Karpas-422 (cell line): ENCODE results near the gene GLT6D1. TPM values are rescaled to one million over a fixed set of nuclear protein-coding genes. Genes with fewer than 3 reads are reported as not detected.

Source experiments
- DNase-seq: peaks from one replicate; pipeline ENCODE4 v3.0.0-alpha.2; 2015
- H2AFZ ChIP-seq: fragments of 200-600 bp; sonication (generic); 2 replicates; pipeline ENCODE4 v1.6.1; 2014; ENCODE audit warnings: antibody characterized with exemption, low read length, mixed read lengths
- H3K27ac ChIP-seq: fragments of 200-600 bp; sonication (generic); 2 replicates; pipeline ENCODE4 v1.5.1; 2014; ENCODE audit warnings: mild to moderate bottlenecking, low read length, moderate library complexity
- H3K27me3 ChIP-seq: fragments of 200-600 bp; sonication (generic); 2 replicates; pipeline ENCODE4 v1.6.1; 2014; ENCODE audit warnings: low read length, mixed read lengths
- H3K36me3 ChIP-seq: fragments of 200-600 bp; sonication (generic); 2 replicates; pipeline ENCODE4 v1.6.1; 2014; ENCODE audit warnings: low read length, mixed read lengths; ENCODE audit not compliant: insufficient read depth
- H3K4me1 ChIP-seq: fragments of 200-600 bp; sonication (generic); 2 replicates; pipeline ENCODE4 v1.6.1; 2014; ENCODE audit warnings: mild to moderate bottlenecking, low read length, mixed read lengths
- H3K4me2 ChIP-seq: fragments of 200-600 bp; sonication (generic); 2 replicates; pipeline ENCODE4 v1.6.1; 2014; ENCODE audit warnings: low read length, low read depth, mild to moderate bottlenecking; ENCODE audit not compliant: poor library complexity, severe bottlenecking
- H3K4me3 ChIP-seq: fragments of 200-600 bp; sonication (generic); 2 replicates; pipeline ENCODE4 v1.5.1; 2014; ENCODE audit warnings: mild to moderate bottlenecking, antibody characterized with exemption, low read length, mixed read lengths
- H3K79me2 ChIP-seq: fragments of 200-600 bp; sonication (generic); 2 replicates; pipeline ENCODE4 v1.6.1; 2014; ENCODE audit warnings: mild to moderate bottlenecking, low read length, mixed read lengths
- H3K9ac ChIP-seq: fragments of 200-600 bp; sonication (generic); 2 replicates; pipeline ENCODE4 v1.6.0; 2014; ENCODE audit warnings: low read length
- H3K9me2 ChIP-seq: fragments of 200-600 bp; sonication (generic), shearing (Covaris generic); replicated peaks from 2 replicates; pipeline ENCODE4 v1.6.0; 2014; ENCODE audit warnings: mild to moderate bottlenecking, low read length, moderate library complexity; ENCODE audit not compliant: insufficient read depth
- H3K9me3 ChIP-seq: fragments of 300-700, 200-600 bp; sonication (generic); 2 replicates; pipeline ENCODE4 v1.6.1; 2014; ENCODE audit warnings: low read length, mixed read lengths
- H4K20me1 ChIP-seq: fragments of 200-600 bp; sonication (generic); 2 replicates; pipeline ENCODE4 v1.6.1; 2014; ENCODE audit warnings: mild to moderate bottlenecking, antibody characterized with exemption, low read length, low read depth; ENCODE audit not compliant: insufficient read depth
- total RNA-seq: library from RNA; depleted of rRNA; stranded (reverse); fragments of >200 nt; shearing (Covaris generic); gene quantifications from 2 replicates; pipeline ENCODE4 v1.2.3, GENCODE V29; 2014; ENCODE audit warnings: low replicate concordance

GLT6D1 gene
- total RNA-seq, 1 experiment from 2014 or later, result not detected

DNA sequence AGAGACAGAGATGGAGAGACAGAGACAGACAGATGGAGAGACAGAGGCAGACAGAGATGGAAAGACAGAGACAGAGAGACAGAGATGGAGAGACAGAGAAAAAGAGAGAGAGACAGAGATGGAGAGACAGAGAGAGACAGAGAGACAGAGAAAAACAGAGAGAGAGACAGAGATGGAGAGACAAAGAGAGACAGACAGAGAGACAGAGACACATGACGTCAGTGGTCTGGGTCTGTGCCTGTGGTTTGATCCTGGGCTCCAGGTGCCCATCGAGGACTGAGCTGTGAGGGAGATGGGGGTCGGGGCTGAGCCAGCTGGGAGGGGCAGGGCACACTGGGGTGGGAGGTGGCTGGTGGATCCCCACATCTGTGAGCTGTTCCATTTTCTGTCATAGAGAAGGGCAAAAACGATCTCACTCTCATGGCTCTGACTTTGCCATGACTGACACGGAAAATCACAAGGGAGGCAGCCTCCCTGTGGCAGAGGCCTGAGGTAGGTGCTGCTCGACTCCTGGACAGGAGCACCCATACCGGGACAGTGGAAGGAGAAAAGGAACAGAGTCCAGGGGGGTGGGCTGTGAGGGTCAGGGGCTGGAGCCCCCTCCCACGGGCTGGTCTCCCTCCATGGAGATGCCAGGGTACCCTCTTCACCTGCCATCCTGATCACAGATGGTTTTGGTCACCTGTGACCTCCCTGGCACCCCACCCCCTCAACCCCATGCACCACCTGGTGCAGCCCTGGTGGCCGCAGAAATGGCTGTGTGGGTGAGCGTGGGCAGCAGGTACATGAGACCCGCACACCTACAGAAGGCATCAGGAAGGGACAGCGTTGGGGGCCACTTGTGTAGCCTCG, 28.8 kb downstream of the GLT6D1 start:
- H4K20me1 ChIP-seq, result no peaks in the 10 kb centered on the region
- no peaks in the 10 kb centered on the region for H3K9me3 ChIP-seq
- no peak overlapping the region for H3K4me3 ChIP-seq
- H3K9me2 ChIP-seq, result no peaks in the 10 kb centered on the region
- H3K79me2 ChIP-seq, result no peaks in the 10 kb centered on the region
- H3K27ac ChIP-seq, result no peak overlapping the region
- H2AFZ ChIP-seq, result no peak overlapping the region
- H3K9ac ChIP-seq, result no peak overlapping the region
- no peaks in the 10 kb centered on the region for H3K4me1 ChIP-seq
- no peak overlapping the region for H3K4me2 ChIP-seq
- no peaks in the 10 kb centered on the region for H3K36me3 ChIP-seq
- no peaks in the 10 kb centered on the region for H3K27me3 ChIP-seq
- no peak for DNase-seq

DNA sequence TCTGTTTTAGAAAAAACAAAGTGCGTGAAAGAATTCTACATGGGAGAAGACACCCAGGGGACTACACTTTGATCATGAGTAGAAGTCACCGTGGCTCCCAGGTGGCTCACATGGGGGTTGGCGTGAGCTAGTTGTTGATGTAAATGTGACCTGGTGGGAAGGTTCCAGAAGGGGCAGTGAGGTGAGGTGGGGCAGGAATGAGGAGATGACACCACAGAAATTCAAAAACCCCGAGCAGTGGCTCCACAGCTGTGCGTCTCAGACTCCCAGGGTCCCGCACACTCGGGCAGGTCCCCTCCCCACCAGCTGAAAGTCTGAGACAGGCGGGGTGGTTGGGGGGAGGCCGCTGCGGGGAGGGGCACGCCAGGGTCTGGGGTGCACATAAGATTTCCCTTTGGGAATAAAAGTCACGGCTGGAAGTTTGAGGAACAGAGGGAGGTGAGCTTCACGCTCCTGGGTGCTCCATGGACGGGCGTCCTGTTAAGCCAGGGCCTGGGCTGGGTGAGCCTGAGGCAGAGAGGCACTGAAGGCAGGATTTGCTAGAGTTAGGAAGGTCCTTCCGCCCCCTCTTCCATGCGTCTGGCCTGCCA, 29.9 kb downstream of the GLT6D1 start:
- no peaks in the 10 kb centered on the region for H3K9me2 ChIP-seq
- no peak overlapping the region for H3K4me2 ChIP-seq
- no peaks in the 10 kb centered on the region for H3K9me3 ChIP-seq
- H3K4me3 ChIP-seq, result no peak overlapping the region
- DNase-seq, result no peak
- H3K27ac ChIP-seq, result no peak overlapping the region
- no peaks in the 10 kb centered on the region for H3K36me3 ChIP-seq
- no peaks in the 10 kb centered on the region for H4K20me1 ChIP-seq
- H2AFZ ChIP-seq, result no peak overlapping the region
- no peaks in the 10 kb centered on the region for H3K27me3 ChIP-seq
- no peak overlapping the region for H3K9ac ChIP-seq
- H3K4me1 ChIP-seq, result no peaks in the 10 kb centered on the region
- no peaks in the 10 kb centered on the region for H3K79me2 ChIP-seq

DNA sequence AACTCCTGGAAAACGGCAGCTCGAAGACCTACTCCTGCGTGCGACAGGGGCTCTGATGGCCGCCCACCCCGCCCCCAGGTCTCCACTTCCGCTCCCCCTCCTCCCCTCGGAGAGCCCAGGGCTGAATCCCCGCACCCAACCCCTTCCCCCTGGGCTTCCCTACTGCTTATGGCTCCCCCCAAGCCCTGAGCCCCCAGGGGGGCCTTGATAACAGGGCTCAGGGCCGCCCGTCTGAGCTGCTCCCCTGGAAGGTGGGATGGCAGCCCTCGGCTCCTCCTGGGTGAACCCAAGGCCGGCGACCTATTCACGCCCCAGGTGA, 30.4 kb downstream of the GLT6D1 start:
- H3K36me3 ChIP-seq, result no peaks in the 10 kb centered on the region
- DNase-seq, result no peak
- no peak overlapping the region for H3K4me2 ChIP-seq
- no peaks in the 10 kb centered on the region for H3K9me3 ChIP-seq
- no peaks in the 10 kb centered on the region for H3K27me3 ChIP-seq
- no peaks in the 10 kb centered on the region for H3K9me2 ChIP-seq
- H3K27ac ChIP-seq, result no peak overlapping the region
- H3K4me3 ChIP-seq, result no peak overlapping the region
- no peak overlapping the region for H3K9ac ChIP-seq
- no peaks in the 10 kb centered on the region for H3K79me2 ChIP-seq
- H3K4me1 ChIP-seq, result no peaks in the 10 kb centered on the region
- no peak overlapping the region for H2AFZ ChIP-seq
- no peaks in the 10 kb centered on the region for H4K20me1 ChIP-seq

DNA sequence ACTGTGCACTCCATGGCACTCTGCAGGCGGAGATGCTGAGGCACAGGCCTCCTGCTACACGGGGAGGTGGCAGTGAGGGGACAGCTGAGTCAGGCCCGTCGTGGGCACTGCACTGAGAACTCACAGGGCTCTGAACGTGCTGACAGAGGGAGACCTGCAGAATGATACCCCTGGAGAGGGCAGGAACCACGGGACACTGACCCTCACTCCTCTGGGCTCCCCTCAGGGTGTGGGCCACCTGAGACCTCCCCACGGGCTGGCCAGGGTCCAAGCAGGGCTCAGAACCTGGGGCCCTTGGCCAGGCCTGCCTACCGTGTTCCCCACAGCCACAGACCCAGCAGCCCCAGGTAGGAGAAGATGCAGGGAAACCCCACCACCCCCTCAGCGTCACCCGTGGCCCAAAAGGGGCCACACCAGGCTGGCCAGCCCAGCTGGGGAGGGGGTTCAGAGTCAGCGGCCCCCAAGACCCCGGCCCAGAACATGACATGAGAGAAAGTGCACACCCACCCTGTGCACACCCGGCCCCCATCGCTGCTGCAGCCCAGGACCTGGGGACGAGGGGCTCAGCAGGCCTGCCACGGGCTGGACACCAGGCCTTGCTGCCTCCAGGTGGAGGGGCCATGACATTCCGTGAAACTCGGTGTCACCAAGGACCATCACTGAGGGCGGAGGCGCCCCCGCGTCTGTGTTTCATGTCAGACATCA, 30.9 kb downstream of the GLT6D1 start:
- no peak overlapping the region for H3K27ac ChIP-seq
- H4K20me1 ChIP-seq, result no peaks in the 10 kb centered on the region
- no peaks in the 10 kb centered on the region for H3K9me2 ChIP-seq
- no peaks in the 10 kb centered on the region for H3K4me1 ChIP-seq
- no peak overlapping the region for H3K9ac ChIP-seq
- H3K4me2 ChIP-seq, result no peak overlapping the region
- H3K9me3 ChIP-seq, result no peaks in the 10 kb centered on the region
- H2AFZ ChIP-seq, result no peak overlapping the region
- no peaks in the 10 kb centered on the region for H3K27me3 ChIP-seq
- H3K36me3 ChIP-seq, result no peaks in the 10 kb centered on the region
- no peak overlapping the region for H3K4me3 ChIP-seq
- no peak for DNase-seq
- H3K79me2 ChIP-seq, result no peaks in the 10 kb centered on the region

DNA sequence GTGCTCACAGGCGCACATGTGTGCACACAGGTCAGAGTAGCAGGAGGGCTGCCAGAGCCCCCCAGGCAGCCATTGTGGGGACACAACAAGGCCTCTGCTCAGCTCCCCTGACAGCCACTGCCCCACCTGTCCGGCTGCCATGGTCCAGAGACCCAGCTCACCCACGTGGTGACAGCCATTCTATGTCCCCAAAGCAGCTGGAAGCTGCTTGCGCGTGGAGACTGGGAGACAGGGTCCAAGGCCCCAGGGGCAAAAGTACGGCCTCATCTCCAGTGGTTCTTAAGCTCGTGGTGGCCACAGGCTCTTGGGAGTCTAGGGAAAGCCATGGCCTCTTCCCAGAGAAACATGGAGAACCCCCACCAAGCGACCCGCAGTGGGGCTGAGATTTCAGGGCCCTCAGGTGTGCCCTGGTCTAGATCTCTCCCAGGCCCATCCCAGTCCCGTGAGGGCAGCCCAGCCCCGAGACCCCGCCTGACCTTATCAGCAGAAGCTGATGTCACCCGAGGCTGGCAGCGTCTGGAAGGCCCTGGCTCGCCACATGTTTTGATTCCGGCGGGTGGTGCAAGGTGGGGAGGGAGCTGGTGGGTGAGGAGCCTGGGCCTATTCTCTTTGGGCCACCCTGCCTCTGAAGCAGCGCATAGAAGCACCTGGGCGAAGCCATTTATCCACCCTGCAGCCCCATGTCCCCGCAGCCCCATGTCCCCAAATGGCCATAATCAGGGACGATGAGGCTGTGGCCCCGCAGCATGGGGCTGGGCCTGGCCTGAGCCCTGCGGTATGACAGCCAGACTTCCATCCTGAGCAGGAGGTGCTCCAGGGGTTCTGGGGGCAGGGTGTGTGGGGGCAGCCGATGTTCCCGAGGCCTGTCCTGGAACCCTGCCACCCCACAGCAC, 31.7 kb downstream of the GLT6D1 start:
- Histone ChIP-seq H3K4me1 (no peaks in the 10 kb centered on the region), H4K20me1 (no peaks in the 10 kb centered on the region), H3K9me2 (no peaks in the 10 kb centered on the region), H3K36me3 (no peaks in the 10 kb centered on the region), H3K9me3 (no peaks in the 10 kb centered on the region), H3K4me3 (no peak overlapping the region), H3K9ac (no peak overlapping the region), H3K27me3 (no peaks in the 10 kb centered on the region), H3K4me2 (no peak overlapping the region), H3K79me2 (no peaks in the 10 kb centered on the region), H2AFZ (no peak overlapping the region), H3K27ac (no peak overlapping the region)
- DNase-seq, result no peak

DNA sequence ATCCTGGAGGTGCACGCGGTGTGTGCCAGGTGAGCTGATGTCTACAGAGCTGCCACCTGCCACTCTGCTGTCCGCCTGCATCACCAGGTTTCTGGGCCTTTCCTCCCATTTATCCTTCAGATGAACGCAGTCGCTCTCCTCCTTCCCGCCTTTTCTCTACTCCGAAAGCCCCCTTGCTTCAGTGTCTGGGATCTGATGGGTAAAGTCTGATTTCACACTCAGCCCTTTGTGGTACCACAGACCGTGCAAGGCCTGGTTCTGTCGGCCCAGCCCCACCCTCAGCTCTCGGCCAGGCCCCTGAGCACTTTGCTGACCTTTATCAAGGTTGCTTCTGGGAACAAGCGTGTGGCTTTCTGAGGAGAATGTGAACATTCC, 32.5 kb downstream of the GLT6D1 start:
- H3K27ac ChIP-seq, result no peak overlapping the region
- no peaks in the 10 kb centered on the region for H4K20me1 ChIP-seq
- no peaks in the 10 kb centered on the region for H3K79me2 ChIP-seq
- no peaks in the 10 kb centered on the region for H3K9me3 ChIP-seq
- no peaks in the 10 kb centered on the region for H3K4me1 ChIP-seq
- DNase-seq, result no peak
- H3K4me2 ChIP-seq, result no peak overlapping the region
- no peaks in the 10 kb centered on the region for H3K36me3 ChIP-seq
- no peak overlapping the region for H3K9ac ChIP-seq
- H3K27me3 ChIP-seq, result no peaks in the 10 kb centered on the region
- no peaks in the 10 kb centered on the region for H3K9me2 ChIP-seq
- no peak overlapping the region for H2AFZ ChIP-seq
- no peak overlapping the region for H3K4me3 ChIP-seq

DNA sequence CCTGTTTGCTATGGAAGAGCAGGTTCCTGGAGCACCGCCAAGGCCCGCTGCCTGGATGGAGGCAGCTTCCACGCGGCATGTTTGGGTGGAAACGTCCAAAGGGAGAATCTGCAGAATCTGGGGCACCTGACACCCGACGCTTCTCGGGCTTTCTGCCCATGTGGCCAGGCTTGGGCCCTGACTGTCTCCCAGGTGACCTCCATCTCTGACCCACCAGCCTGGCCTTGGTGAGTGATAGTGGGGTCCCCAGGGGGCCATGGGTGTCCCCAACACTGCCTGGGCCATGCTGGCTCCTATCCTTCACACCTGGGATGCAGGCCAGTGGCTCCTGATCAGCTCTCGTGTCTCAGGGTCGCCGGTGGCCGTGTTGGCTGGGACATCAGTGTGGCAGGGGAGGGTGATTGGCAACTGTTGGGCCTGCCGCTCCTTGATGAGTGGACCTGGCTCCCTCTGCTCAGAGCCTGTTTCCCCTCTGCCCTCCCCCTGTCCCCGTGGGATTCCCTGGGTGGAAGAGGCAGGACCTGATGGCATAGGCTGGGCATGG, 34.0 kb downstream of the GLT6D1 start:
- no peak for DNase-seq
- H3K79me2 ChIP-seq, result no peaks in the 10 kb centered on the region
- H3K9ac ChIP-seq, result no peak overlapping the region
- H3K27ac ChIP-seq, result no peak overlapping the region
- H3K4me1 ChIP-seq, result no peaks in the 10 kb centered on the region
- no peaks in the 10 kb centered on the region for H3K9me3 ChIP-seq
- H3K36me3 ChIP-seq, result no peaks in the 10 kb centered on the region
- H3K27me3 ChIP-seq, result no peaks in the 10 kb centered on the region
- no peaks in the 10 kb centered on the region for H3K9me2 ChIP-seq
- H3K4me3 ChIP-seq, result no peak overlapping the region
- H4K20me1 ChIP-seq, result no peaks in the 10 kb centered on the region
- no peak overlapping the region for H2AFZ ChIP-seq
- H3K4me2 ChIP-seq, result no peak overlapping the region
